Spinal cord (tissue), 10 donors: Measurements from ENCODE around the gene TGFBR3. TPM values are rescaled to one million over a fixed set of nuclear protein-coding genes. Genes with fewer than 3 reads are reported as not detected.
A peak's percentile ranks its signal among the peaks of the same experiment; 100 is the strongest.

Experiments
- DNase-seq, 6 donors: peaks; one replicate each; pipeline versions ENCODE4 v3.0.0 to v3.0.0-alpha.2; 2013 to 2015; ENCODE audit warnings: low spot score in 6 of 6, low read depth in 4 of 6
- H3K27ac ChIP-seq: one replicate; pipeline ENCODE4 v1.5.1; 2013; ENCODE audit warnings: low read depth, low read length, control low read depth
- H3K27me3 ChIP-seq: one replicate; pipeline ENCODE4 v1.6.1; 2013; ENCODE audit warnings: low read length; ENCODE audit not compliant: control insufficient read depth, insufficient read depth
- H3K36me3 ChIP-seq: one replicate; pipeline ENCODE4 v1.6.1; 2013; ENCODE audit warnings: low read length; ENCODE audit not compliant: control insufficient read depth, insufficient read depth
- H3K4me1 ChIP-seq: one replicate; pipeline ENCODE4 v1.6.1; 2013; ENCODE audit warnings: low read length; ENCODE audit not compliant: control insufficient read depth, insufficient read depth
- H3K4me3 ChIP-seq: one replicate; pipeline ENCODE4 v1.5.1; 2013; ENCODE audit warnings: low read depth, low read length, control low read depth
- H3K9me3 ChIP-seq: one replicate; pipeline ENCODE4 v1.6.1; 2013; ENCODE audit warnings: low read length; ENCODE audit not compliant: control insufficient read depth, insufficient read depth
- WGBS: methylation state at CpG from one replicate; pipeline ENCODE4 v1.1.5; 2013; ENCODE audit warnings: missing lambda C conversion rate; ENCODE audit not compliant: insufficient coverage; 5-methylcytosine and 5-hydroxymethylcytosine counted together
- polyA plus RNA-seq, 2 donors: library from polyadenylated mRNA; unstranded; fragments of 120-200 nt; gene quantifications; one replicate each; pipeline ENCODE4 v1.2.1, GENCODE V29; 2013; ENCODE audit not compliant: insufficient read length in 2 of 2
- total RNA-seq, 2 donors: library from RNA; depleted of rRNA in 1 of 2; stranded (reverse); fragments of 120-200 nt in 1 of 2; fragments of >200 nt in 1 of 2; gene quantifications; one replicate each; pipeline versions ENCODE4 v1.2.3 to v1.2.4, GENCODE V29; 2013 to 2014
- donor health status: healthy.

TGFBR3 gene
- total and polyA plus RNA-seq, 4 donors: 8.0 to 99.8 (median 30.0) TPM

DNA sequence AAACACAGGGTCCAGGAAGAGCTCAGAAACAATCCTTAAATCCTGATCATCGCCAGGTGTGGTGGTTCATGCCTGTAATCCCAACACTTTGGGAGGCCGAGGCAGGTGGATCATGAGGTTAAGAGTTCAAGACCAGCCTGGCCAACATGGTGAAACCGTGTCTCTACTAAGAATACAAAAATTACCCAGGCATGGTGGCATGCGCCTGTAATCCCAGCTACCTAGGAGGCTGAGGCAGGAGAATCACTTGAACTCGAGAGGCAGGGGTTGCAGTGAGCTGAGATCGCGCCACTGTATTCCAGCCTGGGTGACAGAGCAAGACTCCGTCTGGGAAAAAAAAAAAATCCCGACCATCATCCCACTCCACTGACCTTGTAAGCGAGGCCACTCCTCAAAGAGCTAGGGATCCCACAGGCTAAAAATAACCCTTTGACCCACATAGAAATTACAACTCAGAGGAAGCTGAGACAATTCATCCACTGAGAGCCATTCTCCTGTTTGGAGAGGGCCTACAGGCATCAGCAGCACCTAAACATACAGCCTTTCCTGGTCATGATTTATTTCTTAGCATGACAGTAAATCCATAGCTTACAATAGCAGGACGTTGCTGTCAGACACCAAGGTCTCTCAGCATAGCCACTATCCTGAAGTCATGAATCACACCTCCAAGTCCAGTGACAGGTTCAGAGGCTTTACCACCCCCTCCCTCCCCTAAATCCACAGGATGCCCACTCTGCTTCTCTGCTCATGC lies 66.7 kb downstream of the TGFBR3 start:
- Histone ChIP-seq H3K4me3 (no peak overlapping the region), H3K36me3 (no peaks in the 10 kb centered on the region), H3K27me3 (no peaks in the 10 kb centered on the region), H3K27ac (peak overlapping the region; percentile 73), H3K4me1 (no peaks in the 10 kb centered on the region), H3K9me3 (no peaks in the 10 kb centered on the region)
- DNase-seq: peak in 1 of 6 donors; percentile 44
- WGBS: 86% methylated on average over 5 of the region's 11 CpGs

DNA sequence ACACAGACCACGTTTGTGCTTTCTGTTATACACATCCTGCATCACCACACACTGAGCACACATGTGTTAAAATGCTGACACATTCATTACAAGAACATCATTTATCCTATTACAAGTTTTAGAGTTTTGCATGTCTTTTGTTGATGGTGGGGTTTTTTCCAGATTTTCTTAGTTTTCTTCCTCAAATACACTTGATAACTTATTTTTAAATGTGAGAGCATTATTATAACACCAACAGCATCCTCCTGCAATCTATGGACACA lies 67.3 kb downstream of the TGFBR3 start:
- Histone ChIP-seq H3K4me3 (no peak overlapping the region), H3K27ac (peak overlapping the region; percentile 73), H3K27me3 (no peaks in the 10 kb centered on the region), H3K4me1 (no peaks in the 10 kb centered on the region), H3K36me3 (no peaks in the 10 kb centered on the region), H3K9me3 (no peaks in the 10 kb centered on the region)
- DNase-seq: no peak
- WGBS: no CpG with 5 or more reads among the region's 1 CpG

- no peaks in the 10 kb centered on the region for H3K36me3 ChIP-seq
- no peaks in the 10 kb centered on the region for H3K4me1 ChIP-seq
- no peaks in the 10 kb centered on the region for H3K27me3 ChIP-seq
- WGBS: 0% methylated on average over 1 of the region's 5 CpGs
- H3K27ac ChIP-seq: peak overlapping the region; percentile 26
- no peak overlapping the region for H3K4me3 ChIP-seq
- no peaks in the 10 kb centered on the region for H3K9me3 ChIP-seq
- DNase-seq: peak in 1 of 6 donors; percentile 5
Measured at GRCh38 chr1:91817211-91817905, 68.6 kb downstream of the TGFBR3 start.

DNA sequence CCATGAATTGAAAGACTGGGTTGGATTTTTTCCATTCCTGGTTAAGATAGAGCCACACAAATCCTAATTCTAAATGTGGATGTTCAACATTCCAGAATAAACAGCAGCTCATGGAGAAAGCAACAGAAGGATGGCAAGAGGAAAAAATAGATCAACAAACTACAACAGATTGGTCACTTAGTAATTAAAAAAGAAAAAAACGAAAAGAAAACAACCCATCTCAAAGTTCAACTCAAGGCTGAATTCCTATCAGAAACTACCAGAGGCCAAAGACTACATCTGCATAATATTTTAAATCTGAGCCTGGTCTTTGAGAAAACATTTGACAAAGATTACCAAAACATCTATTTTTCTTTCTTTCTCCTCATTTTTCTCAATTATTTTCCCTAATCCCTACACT lies 69.9 kb downstream of the TGFBR3 start:
- no peak for DNase-seq
- Histone ChIP-seq H3K4me3 (no peak overlapping the region), H3K27ac (peak overlapping the region; percentile 26), H3K36me3 (no peaks in the 10 kb centered on the region), H3K9me3 (no peaks in the 10 kb centered on the region), H3K4me1 (no peaks in the 10 kb centered on the region), H3K27me3 (no peaks in the 10 kb centered on the region)
- no CpG with 5 or more reads among the region's 1 CpG for WGBS

DNA sequence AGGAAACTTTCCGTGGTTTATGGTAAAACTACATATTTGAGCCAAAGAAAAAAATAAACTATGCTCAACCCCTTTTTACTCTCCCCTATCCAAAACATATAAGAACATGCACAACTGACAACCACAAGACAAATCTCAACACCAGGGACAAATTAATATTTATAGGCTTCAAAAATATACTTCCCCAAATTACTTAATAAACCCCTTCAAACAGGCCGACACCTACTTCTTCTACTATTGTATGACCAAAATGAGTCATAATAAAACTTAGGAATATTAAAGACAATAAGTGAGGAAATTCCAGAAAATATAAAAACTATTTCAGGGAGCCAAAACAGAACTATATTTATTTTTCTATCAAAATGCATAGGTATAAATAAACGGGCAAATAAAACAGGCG lies 71.5 kb downstream of the TGFBR3 start:
- DNase-seq: no peak
- Histone ChIP-seq H3K4me1 (no peaks in the 10 kb centered on the region), H3K27me3 (no peaks in the 10 kb centered on the region), H3K9me3 (no peaks in the 10 kb centered on the region), H3K4me3 (no peak overlapping the region), H3K36me3 (no peaks in the 10 kb centered on the region), H3K27ac (no peak overlapping the region)
- WGBS: no CpG with 5 or more reads among the region's 4 CpGs

DNA sequence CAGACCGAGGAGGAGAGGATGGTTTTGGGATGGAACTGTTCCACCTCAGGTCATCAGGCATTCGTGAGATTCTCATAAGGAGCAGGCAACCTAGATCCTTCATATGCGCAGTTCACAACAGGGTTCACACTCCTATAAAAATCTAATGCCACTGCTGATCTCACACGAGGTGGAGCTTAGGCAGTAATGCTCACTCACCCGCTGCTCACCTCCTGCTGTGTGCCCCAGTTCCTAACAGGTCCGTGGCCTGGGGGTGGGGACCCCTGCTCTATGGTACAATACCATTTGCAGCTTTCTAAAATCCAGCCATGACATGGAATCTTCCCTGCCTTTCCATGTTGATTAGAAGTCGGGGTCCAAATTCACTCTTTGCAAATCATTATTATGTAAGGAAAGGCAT lies 72.1 kb downstream of the TGFBR3 start:
- Histone ChIP-seq H3K27me3 (no peaks in the 10 kb centered on the region), H3K9me3 (no peaks in the 10 kb centered on the region), H3K4me3 (no peak overlapping the region), H3K27ac (no peak overlapping the region), H3K4me1 (no peaks in the 10 kb centered on the region), H3K36me3 (no peaks in the 10 kb centered on the region)
- WGBS: 79% methylated on average over 3 of the region's 7 CpGs
- no peak for DNase-seq

DNA sequence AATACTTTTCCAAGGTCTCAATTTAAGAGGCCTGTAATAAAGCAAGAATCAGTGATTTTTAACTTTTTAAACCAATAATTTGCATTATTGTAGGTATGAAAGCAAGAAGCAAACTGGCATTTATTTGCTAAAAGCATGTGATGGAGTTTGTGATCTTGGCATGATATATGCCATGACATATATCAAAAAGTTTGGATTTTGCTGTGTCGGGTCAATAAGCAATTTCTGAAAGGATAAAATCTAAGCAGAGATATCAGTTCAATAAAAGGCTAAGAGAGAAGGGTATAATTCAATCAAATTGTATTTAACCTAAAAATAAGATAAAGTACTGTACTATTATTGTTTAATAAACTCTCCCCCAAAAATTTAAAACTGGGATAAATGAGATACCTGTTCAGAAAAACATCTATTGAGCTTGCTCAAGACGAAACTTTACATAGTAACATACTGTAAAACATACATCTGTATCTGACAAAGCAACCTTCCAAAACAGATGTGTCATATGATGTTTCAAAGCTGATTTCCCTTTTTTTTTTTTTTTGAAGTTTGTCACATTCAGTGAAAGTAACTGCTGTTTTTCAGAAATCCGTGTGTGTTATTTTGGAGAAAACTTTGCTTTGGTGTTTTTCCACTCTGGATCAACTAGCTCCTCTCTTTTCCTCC lies 74.5 kb downstream of the TGFBR3 start:
- Histone ChIP-seq H3K27me3 (no peaks in the 10 kb centered on the region), H3K4me1 (no peaks in the 10 kb centered on the region), H3K36me3 (no peaks in the 10 kb centered on the region), H3K4me3 (no peak overlapping the region), H3K9me3 (no peaks in the 10 kb centered on the region), H3K27ac (no peak overlapping the region)
- WGBS: no CpG with 5 or more reads among the region's 3 CpGs
- no peak for DNase-seq

- no peak for DNase-seq
- Histone ChIP-seq H3K4me1 (peaks cover 9% of the 10 kb centered on the region), H3K27me3 (no peaks in the 10 kb centered on the region), H3K4me3 (no peak overlapping the region), H3K27ac (no peak overlapping the region), H3K9me3 (no peaks in the 10 kb centered on the region), H3K36me3 (no peaks in the 10 kb centered on the region)
- WGBS: 54% methylated on average over 1 of the region's 3 CpGs
Measured at GRCh38 chr1:91809317-91809716, 76.6 kb downstream of the TGFBR3 start.

- Histone ChIP-seq H3K4me3 (no peak overlapping the region), H3K36me3 (no peaks in the 10 kb centered on the region), H3K27me3 (no peaks in the 10 kb centered on the region), H3K9me3 (no peaks in the 10 kb centered on the region), H3K4me1 (peaks cover 14% of the 10 kb centered on the region), H3K27ac (no peak overlapping the region)
- WGBS: no CpG with 5 or more reads among the region's 5 CpGs
- DNase-seq: no peak
Measured at GRCh38 chr1:91807921-91808620, 77.9 kb downstream of the TGFBR3 start.
